HuH-7.5 (cell line): ENCODE data around the gene UBE4B.
"Not testable (repeated sequence)": the region's sequence is repeated elsewhere in the genome, so short reads cannot be mapped to it uniquely, and the experiment has no call there.

ENCODE experiments used
- DNase-seq: peaks from one replicate; pipeline ENCODE4 v3.0.0; 2011; ENCODE audit warnings: low spot score

UBE4B gene

DNA sequence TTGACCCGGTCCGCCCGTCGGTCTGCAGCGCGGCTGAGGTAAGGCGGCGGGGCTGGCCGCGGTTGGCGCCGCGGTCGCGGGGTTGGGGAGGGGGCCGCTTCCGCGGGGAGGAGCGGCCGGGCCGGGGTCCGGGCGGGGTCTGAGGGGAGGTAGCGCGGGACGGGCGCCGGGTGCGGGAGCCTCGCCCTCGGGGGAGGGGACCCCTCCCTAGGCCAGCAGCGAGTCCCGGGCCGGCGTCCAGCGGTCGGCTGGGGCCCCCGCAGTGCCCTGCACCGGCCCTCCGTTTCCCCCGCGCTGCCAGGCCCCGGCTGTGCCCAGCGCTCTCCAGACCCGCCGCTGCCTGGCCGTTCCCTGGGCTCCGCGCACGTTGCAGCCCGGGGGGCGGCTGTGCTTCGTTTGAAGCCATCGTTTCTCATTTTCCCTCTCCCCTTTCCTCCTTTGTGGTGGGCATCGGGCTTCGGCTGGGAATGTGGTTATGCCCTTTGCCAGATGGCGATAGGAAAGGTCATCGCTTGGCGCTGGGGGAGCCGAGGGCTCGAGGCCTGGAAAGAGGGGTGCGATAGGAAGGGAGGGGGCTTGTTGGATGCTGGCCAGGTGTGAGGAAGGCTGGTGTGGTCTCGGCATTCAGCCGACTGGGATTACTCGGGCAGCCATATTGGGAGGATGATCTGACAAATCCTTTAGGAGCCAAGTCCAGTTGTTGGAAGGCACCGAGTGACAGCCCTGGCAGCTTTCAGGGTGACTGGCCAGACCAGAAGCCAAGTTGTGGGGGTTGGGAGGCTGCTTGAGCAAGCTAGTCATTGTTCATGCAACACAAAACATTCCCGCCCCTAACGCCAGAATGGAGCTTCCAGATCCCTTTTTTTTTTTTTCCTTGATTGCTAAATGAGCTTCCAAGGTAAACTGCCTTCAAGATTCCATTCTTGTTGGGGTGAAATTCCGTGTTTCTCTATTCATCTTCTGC is 178.4 kb downstream of the UBE4B start:
- peak; percentile 45 for DNase-seq

DNA sequence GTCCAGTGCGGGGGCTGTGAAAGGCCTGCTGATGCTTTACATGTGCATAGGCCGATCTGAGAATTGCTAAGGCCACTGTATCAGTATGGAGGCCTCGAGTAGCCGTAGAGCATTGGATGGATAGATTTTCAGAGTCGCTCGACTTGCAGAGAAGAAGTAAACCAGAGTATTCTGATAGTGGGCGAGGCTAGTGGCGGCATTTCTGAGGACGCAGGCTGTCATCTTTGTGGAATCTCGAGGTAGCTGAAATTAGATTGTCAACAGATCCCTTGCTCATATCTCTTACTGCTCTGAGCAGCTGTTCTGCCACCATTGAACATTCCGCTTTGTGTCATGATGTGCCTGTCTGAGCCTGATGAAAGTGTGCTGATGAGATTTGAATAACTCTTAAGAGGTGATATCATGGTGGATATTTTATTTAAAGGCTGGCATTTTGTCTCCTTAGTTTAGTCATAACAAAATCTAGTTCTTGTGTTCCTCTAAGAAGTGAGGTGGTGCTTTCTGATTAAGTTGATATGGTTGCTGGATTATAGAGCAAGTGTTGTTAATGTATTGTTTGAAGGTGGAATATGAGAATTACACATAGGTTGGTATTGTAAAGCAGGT is 179.2 kb downstream of the UBE4B start:
- peak; percentile 42 for DNase-seq

DNA sequence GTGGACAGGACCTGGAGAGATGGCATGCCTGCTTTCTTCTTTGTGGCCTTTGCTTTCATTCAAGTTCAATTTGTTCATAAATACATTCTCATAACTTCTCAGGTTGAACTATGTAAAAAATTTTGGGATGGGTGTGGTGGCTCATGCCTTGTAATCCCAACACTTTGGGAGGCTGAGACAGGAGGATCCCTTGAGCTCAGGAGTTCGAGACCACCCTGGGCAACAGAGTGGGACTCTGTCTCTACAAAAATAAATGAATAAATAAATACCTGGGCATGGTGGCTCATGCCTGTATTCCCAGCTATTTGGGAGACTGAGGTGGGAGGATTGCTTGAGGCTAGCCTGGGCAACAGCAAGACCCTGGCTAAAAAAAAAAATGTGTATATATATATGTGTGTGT is 179.7 kb downstream of the UBE4B start:
- DNase-seq, result no peak

DNA sequence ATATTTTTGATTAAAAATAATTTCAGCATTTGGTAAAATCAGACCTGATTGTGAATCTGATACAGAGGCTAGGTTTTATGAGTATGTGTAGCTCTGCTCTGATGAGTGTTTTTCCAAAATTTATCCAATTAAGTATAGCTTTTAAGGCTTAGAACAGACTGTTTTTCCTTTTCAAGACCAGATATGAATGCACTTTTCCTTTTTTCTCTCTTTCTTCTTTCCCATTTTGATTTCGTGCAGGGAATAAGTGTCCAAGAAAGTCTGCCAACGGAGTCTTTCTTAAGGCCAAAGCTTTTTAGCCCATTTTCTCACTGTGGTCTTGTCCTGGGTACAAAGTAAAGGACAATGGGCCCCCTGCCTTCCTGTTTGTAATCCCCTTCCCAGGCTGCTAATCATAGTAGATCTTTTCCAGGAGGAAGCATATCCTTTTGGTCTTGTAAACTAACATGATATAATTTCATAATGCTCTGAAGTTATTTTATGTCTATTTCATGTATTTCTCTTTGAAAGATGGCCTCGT is 180.5 kb downstream of the UBE4B start:
- DNase-seq, result no peak

DNA sequence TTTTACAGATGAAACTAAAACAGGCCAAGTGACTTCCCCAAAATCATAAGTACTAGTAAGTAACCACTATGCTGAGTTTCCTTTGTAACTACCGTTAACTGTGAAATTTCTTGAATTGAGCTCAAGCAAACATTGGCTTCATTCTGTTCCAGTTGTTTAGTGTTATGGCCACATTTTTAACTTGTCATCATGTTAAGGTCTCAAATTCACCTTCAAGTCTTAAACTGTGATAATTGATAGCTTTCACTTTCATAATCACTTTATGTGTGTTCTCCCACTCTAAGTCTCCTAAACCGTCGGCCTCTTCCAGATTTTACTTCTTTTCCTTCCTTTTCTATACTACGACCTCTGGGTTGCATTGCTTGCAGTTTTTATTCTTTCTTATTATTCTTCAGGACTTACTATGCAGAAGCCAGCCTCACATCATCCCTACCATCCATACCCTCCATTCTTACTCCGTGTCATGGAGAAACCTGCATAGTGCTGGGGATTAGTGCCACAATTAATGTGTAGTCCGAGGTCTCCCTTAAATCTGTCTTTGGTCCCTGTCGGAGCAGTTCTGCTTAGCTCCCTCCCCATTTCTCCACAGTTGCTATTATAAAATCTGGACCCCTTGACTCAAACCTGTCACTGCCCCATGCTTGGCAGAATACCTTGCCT is 183.5 kb downstream of the UBE4B start:
- DNase-seq, result no peak

DNA sequence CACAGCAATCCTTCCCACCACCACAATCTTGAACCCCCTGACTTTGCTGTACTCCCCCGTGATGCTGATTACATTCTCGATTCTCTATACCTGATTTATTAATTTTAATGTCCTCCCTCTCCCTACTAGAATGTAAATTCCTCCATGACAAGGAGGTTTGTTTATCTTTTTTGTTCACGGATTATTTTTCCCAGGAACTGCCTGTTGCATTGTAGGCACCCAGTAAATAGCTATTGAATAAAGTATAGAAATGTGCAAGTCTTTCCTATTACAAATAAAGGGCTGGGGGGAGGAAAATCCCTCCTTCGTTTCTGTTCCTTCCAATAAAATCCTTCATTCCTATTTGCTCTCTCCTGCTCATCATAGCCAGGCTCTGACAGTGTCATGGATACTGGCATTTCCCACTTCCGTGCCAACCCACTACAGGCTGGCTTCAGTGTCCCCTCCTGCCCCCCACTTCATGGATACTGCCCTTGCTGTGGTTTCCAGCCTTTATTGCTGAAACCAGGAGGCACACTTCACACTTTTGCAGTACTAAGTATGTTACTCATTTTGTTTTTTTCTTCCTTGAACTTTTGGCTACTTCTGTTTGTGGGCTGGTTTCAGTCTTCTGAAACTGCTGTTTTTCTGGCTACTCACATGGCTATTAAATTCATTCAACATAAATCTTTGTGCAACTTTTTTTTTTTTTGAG is 185.1 kb downstream of the UBE4B start:
- DNase-seq, result no peak

DNA sequence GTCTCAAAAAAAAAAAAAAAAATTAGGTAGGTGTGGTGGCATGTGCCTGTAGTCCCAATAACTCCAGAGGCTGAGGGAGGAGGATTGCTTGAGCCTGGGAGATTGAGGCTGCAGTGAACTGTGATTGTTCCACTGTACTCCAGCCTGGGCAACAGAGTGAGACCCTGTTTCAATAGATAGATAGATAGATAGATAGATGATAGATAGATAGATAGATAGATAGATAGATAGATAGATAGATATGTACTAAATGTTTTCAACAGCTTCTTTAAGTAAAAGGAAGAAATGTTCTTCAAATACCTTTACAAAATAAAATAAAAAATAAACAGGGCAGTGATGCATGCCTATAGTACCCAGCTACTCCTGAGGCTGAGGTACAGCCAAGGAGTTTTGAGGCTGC is 187.4 kb downstream of the UBE4B start:
- DNase-seq, result no peak

DNA sequence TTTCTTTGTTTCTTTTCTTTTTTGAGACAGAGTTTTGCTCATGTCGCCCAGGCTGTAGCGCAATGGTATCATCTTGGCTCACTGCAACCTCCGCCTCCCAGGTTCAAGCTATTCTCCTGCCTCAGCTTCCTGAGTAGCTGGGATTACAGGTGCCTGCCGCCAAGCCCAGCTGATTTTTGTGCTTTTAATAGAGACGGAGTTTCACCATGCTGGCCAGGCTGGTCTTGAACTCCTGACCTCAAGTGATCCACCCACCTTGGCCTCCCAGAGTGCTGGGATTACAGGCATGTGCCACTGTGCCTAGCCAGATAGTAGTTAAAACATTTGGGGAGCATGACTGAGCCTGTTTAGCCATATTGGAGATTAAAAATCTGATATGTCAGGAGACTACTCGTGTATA is 187.9 kb downstream of the UBE4B start:
- DNase-seq, result not testable (repeated sequence)

DNA sequence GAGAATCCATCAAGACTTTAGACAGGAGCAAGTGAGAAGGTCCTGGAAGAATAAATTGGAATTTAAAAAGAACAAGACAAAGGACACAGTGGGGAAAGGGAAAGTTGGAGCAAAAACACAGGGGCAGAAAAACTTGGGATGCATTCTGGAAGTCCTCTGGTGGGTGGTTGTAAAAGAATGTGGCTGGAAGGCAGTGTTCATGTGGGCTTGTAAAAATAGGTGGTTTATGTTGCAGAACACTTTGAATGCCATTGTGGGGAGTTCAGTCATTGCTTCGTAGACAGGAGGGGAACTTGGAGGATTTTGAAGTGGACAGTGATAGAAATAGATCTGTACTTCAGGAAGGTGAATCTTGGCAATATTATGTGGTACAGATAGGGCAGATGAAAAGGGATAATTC is 192.8 kb downstream of the UBE4B start:
- no peak for DNase-seq

DNA sequence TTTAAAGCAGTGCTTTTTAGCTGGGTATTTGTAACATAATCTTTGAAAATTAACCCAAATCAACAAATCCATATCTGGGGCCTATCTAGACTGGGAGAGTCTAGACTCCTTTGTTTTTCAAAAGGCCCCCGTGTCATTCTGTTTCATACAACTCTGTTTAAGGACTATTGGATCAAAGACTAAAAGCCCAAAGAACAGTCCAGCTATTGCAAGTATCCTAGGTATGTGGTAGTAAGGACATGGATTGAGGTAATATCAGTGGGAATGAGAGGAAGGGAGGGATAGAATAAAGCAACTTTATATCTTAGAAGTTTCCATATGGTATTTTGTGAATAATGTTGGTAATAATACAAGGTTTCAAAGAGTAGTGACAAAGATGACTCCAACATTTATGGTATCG is 195.8 kb downstream of the UBE4B start:
- DNase-seq, result no peak

DNA sequence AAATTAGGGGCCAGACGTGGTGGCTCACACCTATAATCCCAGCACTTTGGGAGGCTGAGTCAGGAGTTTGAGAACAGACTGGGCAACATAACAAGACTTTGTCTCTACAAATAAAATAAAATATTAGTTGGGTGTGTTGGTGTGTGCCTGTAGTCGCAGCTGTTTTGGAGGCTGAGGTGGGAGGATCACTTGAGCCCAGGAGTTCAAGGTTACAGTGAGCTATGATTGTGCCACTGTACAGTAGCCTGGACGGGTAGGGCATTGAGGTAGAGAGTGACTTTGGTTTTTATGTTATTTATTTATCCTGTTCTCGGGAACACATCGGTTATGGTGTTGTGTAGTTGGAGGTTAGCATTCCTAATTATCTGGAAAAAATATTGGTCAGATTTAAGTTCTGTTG is 197.1 kb downstream of the UBE4B start:
- DNase-seq, result no peak
